Measurements from ENCODE around the gene IL1RL2.

Gene IL1RL2

GRCh38 chr2:102269200-102269524, 82.3 kb downstream of the IL1RL2 start:
- H3K4me3 ChIP-seq (ENCODE audit: low read depth, low read length), result no peak overlapping the region
- no peak for DNase-seq (ENCODE audit: low read depth)
- no peak for TF ChIP-seq CTCF (IDR thresholded peaks at IDR 0.05; ENCODE audit: low read depth, low read length, missing control alignments)

- TF ChIP-seq CTCF (IDR thresholded peaks at IDR 0.05; ENCODE audit: low read depth, low read length, missing control alignments), result peak; percentile 22
- H3K4me3 ChIP-seq (ENCODE audit: low read depth, low read length), result no peak overlapping the region
- DNase-seq (ENCODE audit: low read depth), result no peak
These were observed 85.0 kb downstream of the IL1RL2 start for GRCh38 chr2:102271844-102272243.

GRCh38 chr2:102273619-102274211, 86.9 kb downstream of the IL1RL2 start:
- no peak for DNase-seq (ENCODE audit: low read depth)
- no peak overlapping the region for H3K4me3 ChIP-seq (ENCODE audit: low read depth, low read length)
- no peak for TF ChIP-seq CTCF (IDR thresholded peaks at IDR 0.05; ENCODE audit: low read depth, low read length, missing control alignments)

GRCh38 chr2:102276549-102277201, 89.9 kb downstream of the IL1RL2 start:
- DNase-seq (ENCODE audit: low read depth), result no peak
- no peak for TF ChIP-seq CTCF (IDR thresholded peaks at IDR 0.05; ENCODE audit: low read depth, low read length, missing control alignments)
- H3K4me3 ChIP-seq (ENCODE audit: low read depth, low read length), result no peak overlapping the region

GRCh38 chr2:102277202-102277700, 90.4 kb downstream of the IL1RL2 start:
- no peak for TF ChIP-seq CTCF (IDR thresholded peaks at IDR 0.05; ENCODE audit: low read depth, low read length, missing control alignments)
- no peak for DNase-seq (ENCODE audit: low read depth)
- no peak overlapping the region for H3K4me3 ChIP-seq (ENCODE audit: low read depth, low read length)

- TF ChIP-seq CTCF (IDR thresholded peaks at IDR 0.05; ENCODE audit: low read depth, low read length, missing control alignments), result no peak
- H3K4me3 ChIP-seq (ENCODE audit: low read depth, low read length), result no peak overlapping the region
- DNase-seq (ENCODE audit: low read depth), result no peak
These were observed 92.0 kb downstream of the IL1RL2 start for GRCh38 chr2:102278720-102279390.
